ENCODE data around the gene CHRM4.

DNA sequence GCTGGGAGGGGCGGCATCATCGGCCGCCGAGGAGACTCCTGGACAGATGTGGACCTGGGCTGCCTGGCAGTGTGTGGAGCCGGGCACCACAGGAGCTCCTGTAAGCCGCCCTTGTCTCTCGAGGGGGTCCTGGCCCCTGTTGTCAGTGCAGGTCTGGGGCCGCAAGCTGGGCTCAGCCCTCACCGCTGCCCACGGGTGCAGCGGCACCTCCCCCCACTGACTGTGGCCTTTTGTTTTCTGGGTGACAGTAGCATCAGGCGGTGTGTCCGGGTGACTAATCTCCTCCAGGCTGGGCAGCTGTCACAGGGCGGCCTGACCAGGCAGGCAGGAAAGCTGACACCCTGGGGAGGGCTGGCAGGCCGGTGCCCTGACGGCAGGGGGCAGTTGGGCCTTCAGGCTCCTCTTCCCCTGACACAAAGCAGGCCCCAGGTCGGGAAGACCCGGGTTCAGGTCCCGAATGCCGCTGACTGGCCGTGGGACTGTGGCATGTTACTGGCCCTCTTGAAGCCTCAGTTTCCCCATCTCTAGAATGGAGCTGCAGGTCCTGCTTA is 28.0 kb downstream of the CHRM4 start:
- TF ChIP-seq, protein P1, sequence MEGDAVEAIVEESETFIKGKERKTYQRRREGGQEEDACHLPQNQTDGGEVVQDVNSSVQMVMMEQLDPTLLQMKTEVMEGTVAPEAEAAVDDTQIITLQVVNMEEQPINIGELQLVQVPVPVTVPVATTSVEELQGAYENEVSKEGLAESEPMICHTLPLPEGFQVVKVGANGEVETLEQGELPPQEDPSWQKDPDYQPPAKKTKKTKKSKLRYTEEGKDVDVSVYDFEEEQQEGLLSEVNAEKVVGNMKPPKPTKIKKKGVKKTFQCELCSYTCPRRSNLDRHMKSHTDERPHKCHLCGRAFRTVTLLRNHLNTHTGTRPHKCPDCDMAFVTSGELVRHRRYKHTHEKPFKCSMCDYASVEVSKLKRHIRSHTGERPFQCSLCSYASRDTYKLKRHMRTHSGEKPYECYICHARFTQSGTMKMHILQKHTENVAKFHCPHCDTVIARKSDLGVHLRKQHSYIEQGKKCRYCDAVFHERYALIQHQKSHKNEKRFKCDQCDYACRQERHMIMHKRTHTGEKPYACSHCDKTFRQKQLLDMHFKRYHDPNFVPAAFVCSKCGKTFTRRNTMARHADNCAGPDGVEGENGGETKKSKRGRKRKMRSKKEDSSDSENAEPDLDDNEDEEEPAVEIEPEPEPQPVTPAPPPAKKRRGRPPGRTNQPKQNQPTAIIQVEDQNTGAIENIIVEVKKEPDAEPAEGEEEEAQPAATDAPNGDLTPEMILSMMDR (conservative IDR thresholded peaks at IDR 0.05; ENCODE audit: low read length), result no peak
- no peak for TF ChIP-seq EZH2phosphoT487 (IDR thresholded peaks at IDR 0.05; ENCODE audit: borderline replicate concordance, low read depth, low read length)
